GM12872 (cell line): ENCODE measurements around the gene TECRL.

Experiments
- TF ChIP-seq, protein P1 (sequence below): IDR thresholded peaks from 3 replicates; pipeline ENCODE4 v1.5.1; 2011; ENCODE audit warnings: low read depth, mild to moderate bottlenecking, low read length, moderate library complexity; ENCODE audit not compliant: insufficient read depth

The TECRL gene

DNA sequence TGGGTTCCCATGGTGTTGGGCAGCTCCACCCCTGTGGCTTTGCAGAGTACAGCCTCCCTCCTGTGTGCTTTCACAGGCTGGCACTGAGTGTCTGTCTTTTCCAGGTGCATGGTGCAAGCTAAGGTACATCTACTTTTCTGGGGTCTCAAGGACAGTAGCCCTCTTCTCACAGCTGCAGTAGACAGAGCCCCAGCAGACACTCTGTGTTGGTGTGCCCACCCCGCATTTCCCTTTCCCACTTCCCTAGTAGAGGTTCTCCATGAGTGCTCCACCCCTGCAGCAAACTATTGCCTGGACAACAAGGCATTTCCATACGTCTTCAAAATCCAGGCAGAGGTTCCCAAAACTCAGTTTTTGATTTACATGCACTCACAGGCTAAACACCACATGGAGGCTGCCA lies 143.0 kb downstream of the TECRL start:
- TF ChIP-seq, protein P1, sequence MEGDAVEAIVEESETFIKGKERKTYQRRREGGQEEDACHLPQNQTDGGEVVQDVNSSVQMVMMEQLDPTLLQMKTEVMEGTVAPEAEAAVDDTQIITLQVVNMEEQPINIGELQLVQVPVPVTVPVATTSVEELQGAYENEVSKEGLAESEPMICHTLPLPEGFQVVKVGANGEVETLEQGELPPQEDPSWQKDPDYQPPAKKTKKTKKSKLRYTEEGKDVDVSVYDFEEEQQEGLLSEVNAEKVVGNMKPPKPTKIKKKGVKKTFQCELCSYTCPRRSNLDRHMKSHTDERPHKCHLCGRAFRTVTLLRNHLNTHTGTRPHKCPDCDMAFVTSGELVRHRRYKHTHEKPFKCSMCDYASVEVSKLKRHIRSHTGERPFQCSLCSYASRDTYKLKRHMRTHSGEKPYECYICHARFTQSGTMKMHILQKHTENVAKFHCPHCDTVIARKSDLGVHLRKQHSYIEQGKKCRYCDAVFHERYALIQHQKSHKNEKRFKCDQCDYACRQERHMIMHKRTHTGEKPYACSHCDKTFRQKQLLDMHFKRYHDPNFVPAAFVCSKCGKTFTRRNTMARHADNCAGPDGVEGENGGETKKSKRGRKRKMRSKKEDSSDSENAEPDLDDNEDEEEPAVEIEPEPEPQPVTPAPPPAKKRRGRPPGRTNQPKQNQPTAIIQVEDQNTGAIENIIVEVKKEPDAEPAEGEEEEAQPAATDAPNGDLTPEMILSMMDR = no peak

DNA sequence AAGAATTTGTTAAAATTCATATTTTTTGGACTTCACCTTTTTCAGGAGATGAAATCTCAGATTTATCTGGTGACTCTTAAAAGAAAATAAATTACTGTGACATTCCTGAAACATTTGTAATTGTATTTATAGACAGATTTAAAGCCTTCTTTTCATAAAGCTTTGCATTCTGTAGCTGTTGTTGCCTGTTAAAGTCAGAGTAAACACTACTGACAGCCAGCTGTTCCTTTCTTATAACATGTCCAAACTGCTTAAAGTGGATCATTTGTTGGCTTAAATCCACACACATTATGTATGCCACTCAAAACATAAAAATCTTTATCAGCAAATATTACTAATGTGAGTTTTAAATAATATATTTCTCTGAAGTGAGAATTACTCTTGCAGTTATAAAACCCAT lies 157.5 kb downstream of the TECRL start:
- TF ChIP-seq, protein P1 = no peak

DNA sequence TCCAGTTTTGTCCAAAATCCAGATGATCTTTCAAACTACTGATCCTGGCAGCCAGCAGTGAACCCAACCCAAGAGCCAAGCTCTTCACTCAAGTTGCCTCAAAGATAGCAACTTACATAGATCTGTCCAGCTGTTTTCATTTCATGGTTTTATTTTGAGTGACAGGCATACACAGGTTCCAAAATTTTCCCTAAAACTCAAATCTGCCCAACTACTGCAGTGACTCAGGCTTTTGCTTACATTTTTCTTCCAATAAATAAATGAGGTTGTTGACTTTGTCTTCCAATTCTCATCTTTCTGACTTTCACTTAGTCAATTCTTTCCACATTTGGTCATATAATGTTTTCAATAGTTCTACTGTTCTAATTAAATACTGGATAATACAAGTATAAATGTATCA lies 158.8 kb downstream of the TECRL start:
- TF ChIP-seq, protein P1 = no peak

DNA sequence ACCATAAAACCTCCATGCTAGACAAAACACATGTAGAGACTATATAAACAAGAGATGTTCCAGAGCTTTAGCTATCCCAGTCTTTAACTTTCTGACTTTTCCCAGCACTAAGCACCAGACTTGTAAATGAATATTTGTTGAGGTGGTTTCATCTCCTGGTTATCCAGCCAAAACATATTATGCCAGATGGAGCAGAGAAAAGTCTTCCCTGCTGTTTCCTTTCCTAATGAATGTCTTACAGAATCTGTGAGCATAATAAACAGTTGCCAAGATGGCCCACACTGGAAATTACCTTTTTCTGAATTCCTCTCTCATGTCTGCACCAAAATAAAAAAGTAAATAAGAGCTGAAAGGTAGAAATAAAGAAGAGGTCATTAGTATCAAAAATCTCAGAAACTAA lies 159.2 kb downstream of the TECRL start:
- TF ChIP-seq, protein P1 = no peak

DNA sequence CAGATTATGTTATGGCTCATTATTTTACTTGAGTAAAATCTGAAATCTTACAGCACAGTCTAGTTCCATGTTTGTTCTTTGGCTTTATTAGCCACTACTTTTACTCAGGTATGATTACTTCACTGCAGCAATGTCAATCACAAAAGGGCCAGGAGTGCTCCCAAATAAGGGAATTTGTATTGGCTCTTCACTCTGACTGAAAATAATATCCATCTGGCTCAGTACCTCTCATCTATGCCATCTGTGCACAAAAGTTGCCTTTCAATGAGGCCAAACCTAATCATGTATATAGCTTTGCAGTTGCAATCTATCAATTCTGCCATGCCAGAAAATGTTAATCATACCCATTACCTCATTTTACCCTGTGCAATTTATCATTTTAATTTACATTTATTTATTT lies 161.1 kb downstream of the TECRL start:
- TF ChIP-seq, protein P1 = no peak

DNA sequence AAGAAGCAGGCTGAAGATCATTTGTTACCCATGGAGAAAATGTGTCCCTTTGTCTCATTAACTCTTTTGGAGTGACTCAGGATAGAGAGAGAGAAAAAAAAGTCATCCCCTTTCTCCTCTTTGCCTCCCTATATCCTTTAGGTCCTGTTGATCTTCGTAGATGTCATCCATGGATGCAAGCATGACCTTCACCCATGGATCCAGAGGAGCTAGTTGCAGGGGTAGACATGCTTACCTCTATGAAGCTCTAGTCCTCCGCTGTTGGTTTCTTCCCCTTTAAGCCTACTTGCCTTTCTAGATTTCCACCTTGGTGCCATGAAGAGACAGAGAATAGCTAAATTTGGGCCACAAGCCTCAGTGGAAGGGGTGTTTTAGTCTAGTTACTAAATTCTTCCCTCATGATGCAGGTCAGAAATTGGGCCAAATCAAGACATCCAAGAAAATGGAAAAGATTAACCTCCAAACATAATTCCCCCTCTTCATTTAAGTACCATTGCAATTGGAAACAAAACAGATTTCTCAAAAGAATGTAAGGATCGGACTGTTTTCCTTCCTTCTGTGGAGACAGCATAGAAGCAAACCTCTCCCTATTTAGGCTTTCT lies 178.4 kb downstream of the TECRL start:
- TF ChIP-seq, protein P1 = no peak
